Adrenal gland (tissue), 5 donors: ENCODE data around the gene TRIM16.
"Not testable (repeated sequence)": the region's sequence is repeated elsewhere in the genome, so short reads cannot be mapped to it uniquely, and the experiment has no call there.

Experiments
- CTCF ChIP-seq, 6 experiments: fragments of 450-650 bp in 4 of 6; fragments of 200-600 bp in 2 of 6; sonication (generic) in 1 of 6; IDR thresholded peaks; 1 replicate in 5 of 6; 2 replicates in 1 of 6; pipeline versions ENCODE4 v1.5.1 to v1.8.0; 2016 to 2021; ENCODE audit warnings: antibody characterized with exemption in 6 of 6, mild to moderate bottlenecking in 2 of 6, moderate library complexity in 1 of 6
- POLR2A ChIP-seq, 2 donors: fragments of 450-650 bp; IDR thresholded peaks; one replicate each; pipeline ENCODE4 v1.6.1; 2017; ENCODE audit warnings: antibody characterized with exemption in 2 of 2, mild to moderate bottlenecking in 2 of 2, moderate library complexity in 1 of 2
- donor health status: DM: no; HTN: no; CAD: no.

- TF ChIP-seq POLR2A, CTCF (IDR thresholded peaks at IDR 0.05): not testable (repeated sequence)
Measured at GRCh38 chr17:15704239-15704638, 20.1 kb upstream of the TRIM16 start.
